ENCODE results near the gene IER2. TPM values are rescaled to one million over a fixed set of nuclear protein-coding genes. Genes with fewer than 3 reads are reported as not detected.

The IER2 gene
- total and polyA plus RNA-seq, 9 of the 15 experiments (the other 6 are each of a cell fraction or from before 2014, with no cell fraction given): 4.5 to 205 (median 23.7) TPM

GRCh38 chr19:13152974-13153568 lies 2.9 kb downstream of the IER2 start (continued):
- TF ChIP-seq CEBPG (CRISPR knock-in tag; IDR thresholded peaks at IDR 0.05) (no peak), CEBPG (tag; conservative IDR thresholded peaks at IDR 0.05 in 1 of 2, IDR thresholded peaks at IDR 0.05 in 1 of 2) (no peak), ZNF785 (CRISPR knock-in tag; IDR thresholded peaks at IDR 0.05) (no peak), ZBTB11 (CRISPR knock-in tag; IDR thresholded peaks at IDR 0.05) (peak in 1 of 3 experiments; percentile 28; a peak in 1 of 6 replicates), AFF1 (IDR thresholded peaks at IDR 0.05; ENCODE audit: low read depth in 1 of 2, partially characterized antibody in 2 of 2) (peak; percentile 85 to 96), MEF2D (tag; conservative IDR thresholded peaks at IDR 0.05; ENCODE audit: low read depth) (peak; percentile 52; the same call in 1 of the 2 replicates), YY1 (IDR thresholded peaks at IDR 0.05; ENCODE audit: borderline replicate concordance in 1 of 3, control insufficient read depth in 1 of 3, extremely low read depth in 1 of 3, insufficient read depth in 3 of 3, insufficient read length in 1 of 3, insufficient replicate concordance in 2 of 3, low read depth in 1 of 3, low read length in 2 of 3) (peak; percentile 40 to 87 (median 77)), ZNF696 (CRISPR knock-in tag; conservative IDR thresholded peaks at IDR 0.05) (no peak), POLR2AphosphoS2 (IDR thresholded peaks at IDR 0.05; ENCODE audit: low read length) (peak; percentile 98), CEBPB (tag; IDR thresholded peaks at IDR 0.05) (no peak), NFXL1 (CRISPR knock-in tag; IDR thresholded peaks at IDR 0.05) (no peak), E2F5 (CRISPR knock-in tag; IDR thresholded peaks at IDR 0.05) (peak; percentile 82; the same call in 1 of the 2 replicates), ATF7 (IDR thresholded peaks at IDR 0.05) (peak; percentile 98), ZNF75A (CRISPR knock-in tag; IDR thresholded peaks at IDR 0.05) (no peak), ILK (tag; IDR thresholded peaks at IDR 0.05; ENCODE audit: borderline replicate concordance, low read depth) (no peak), MBD2 (IDR thresholded peaks at IDR 0.05; ENCODE audit: borderline replicate concordance, low read depth) (peak; percentile 89), TGIF2 (CRISPR knock-in tag; IDR thresholded peaks at IDR 0.05) (no peak), SMARCA4 (IDR thresholded peaks at IDR 0.05) (no peak)
